A673 (cell line): ENCODE measurements around the gene GALNT13. TPM values are rescaled to one million over a fixed set of nuclear protein-coding genes. Genes with fewer than 3 reads are reported as not detected.

Experiments used
- BruUV-seq: library from RNA; stranded (reverse); fragments of 400-500 nt; replicated peaks from 2 replicates; lab custom pipeline; 2021; lab: Mats Ljungman, UMichigan
- CTCF ChIA-PET: fragments of 300-600 bp; sonication (Branson Sonifier 250); formaldehyde crosslinking; loops from one replicate; lab custom pipeline; 2022; ENCODE audit warnings: antibody characterized with exemption; lab: Charles Lee
- POLR2A ChIA-PET: fragments of 300-600 bp; sonication (Branson Sonifier 250); formaldehyde crosslinking; loops from one replicate; lab custom pipeline; 2022; ENCODE audit warnings: antibody characterized with exemption; ENCODE audit not compliant: low non-redundant PET; lab: Charles Lee
- DNase-seq: peaks from one replicate; pipeline ENCODE4 v3.0.0-alpha.2; 2015; ENCODE audit warnings: low spot score
- H3K27ac ChIP-seq: fragments of 200-600 bp; sonication (generic); 2 replicates; pipeline ENCODE4 v1.5.1; 2016; ENCODE audit warnings: mixed run types, low read depth, mild to moderate bottlenecking, mixed read lengths, antibody characterized with exemption, low read length; ENCODE audit not compliant: poor library complexity, severe bottlenecking
- H3K27me3 ChIP-seq: fragments of 200-600 bp; sonication (generic); replicated peaks from 2 replicates; pipeline ENCODE4 v1.6.1; 2017; ENCODE audit warnings: mixed run types, low read depth, mild to moderate bottlenecking, mixed read lengths, antibody characterized with exemption, low read length; ENCODE audit not compliant: insufficient read depth, poor library complexity
- H3K36me3 ChIP-seq: fragments of 200-600 bp; sonication (generic); 2 replicates; pipeline ENCODE4 v1.6.1; 2016; ENCODE audit warnings: mixed run types, mild to moderate bottlenecking, mixed read lengths, antibody characterized with exemption, low read length; ENCODE audit not compliant: insufficient read depth, poor library complexity, severe bottlenecking
- H3K4me1 ChIP-seq: fragments of 200-600 bp; sonication (generic); 2 replicates; pipeline ENCODE4 v1.6.1; 2017; ENCODE audit warnings: mixed run types, mild to moderate bottlenecking, mixed read lengths, antibody characterized with exemption, low read length; ENCODE audit not compliant: insufficient read depth, poor library complexity, severe bottlenecking
- H3K4me3 ChIP-seq: fragments of 200-600 bp; sonication (generic); 2 replicates; pipeline ENCODE4 v1.5.1; 2016; ENCODE audit warnings: low read depth, mixed run types, mild to moderate bottlenecking, mixed read lengths, low read length; ENCODE audit not compliant: poor library complexity, severe bottlenecking
- H3K9me3 ChIP-seq: fragments of 200-600 bp; sonication (generic); 2 replicates; pipeline ENCODE4 v1.6.1; 2016; ENCODE audit warnings: mixed run types, low read depth, mild to moderate bottlenecking, mixed read lengths, antibody characterized with exemption, low read length; ENCODE audit not compliant: poor library complexity, severe bottlenecking
- EZH2 ChIP-seq: fragments of 200-600 bp; sonication (generic); IDR thresholded peaks from 2 replicates; pipeline ENCODE4 v1.6.1; 2017; ENCODE audit warnings: borderline replicate concordance, low read depth, mild to moderate bottlenecking, mixed read lengths, antibody characterized with exemption, low read length; ENCODE audit not compliant: poor library complexity, severe bottlenecking
- intact Hi-C: fragments of 100-400 bp; cut with micrococcal nuclease; formaldehyde crosslinking; loops from one replicate; pipeline ENCODE4 v1.10.0; 2022; ENCODE audit not compliant: unreplicated experiment
- total RNA-seq: library from RNA; stranded (reverse); gene quantifications from 2 replicates; pipeline ENCODE4 v1.2.3, GENCODE V29; 2021
- TF ChIP-seq, protein P1 (sequence below): fragments of 300-800, 200-600 bp; sonication (generic); conservative IDR thresholded peaks from 2 replicates; pipeline ENCODE4 v1.5.1; 2017; ENCODE audit warnings: low read depth, mild to moderate bottlenecking, antibody characterized with exemption, low read length, moderate library complexity, mixed read lengths

Gene GALNT13
- total RNA-seq, 1 experiment from 2014 or later = not detected

DNA sequence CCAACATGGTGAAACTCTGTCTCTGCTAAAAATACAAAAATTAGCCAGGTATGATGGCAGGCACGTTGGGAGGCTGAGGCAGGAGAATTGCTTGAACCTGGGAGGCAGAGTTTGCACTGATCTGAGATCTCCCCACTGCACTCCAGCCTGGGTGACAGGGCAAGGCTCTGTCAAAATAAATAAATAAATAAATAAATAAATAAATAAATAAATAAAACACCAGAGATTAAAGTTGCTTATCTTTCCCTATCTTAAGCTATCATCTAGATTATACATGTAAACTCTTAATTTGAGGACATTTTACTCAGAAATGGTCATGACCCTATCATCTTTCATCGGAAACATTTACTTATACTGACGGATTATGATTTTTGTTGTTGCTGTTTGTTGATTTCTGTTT lies 373.2 kb downstream of the GALNT13 start:
- POLR2A ChIA-PET = no interaction called here
- TF ChIP-seq EZH2 = no peak
- TF ChIP-seq, protein P1, sequence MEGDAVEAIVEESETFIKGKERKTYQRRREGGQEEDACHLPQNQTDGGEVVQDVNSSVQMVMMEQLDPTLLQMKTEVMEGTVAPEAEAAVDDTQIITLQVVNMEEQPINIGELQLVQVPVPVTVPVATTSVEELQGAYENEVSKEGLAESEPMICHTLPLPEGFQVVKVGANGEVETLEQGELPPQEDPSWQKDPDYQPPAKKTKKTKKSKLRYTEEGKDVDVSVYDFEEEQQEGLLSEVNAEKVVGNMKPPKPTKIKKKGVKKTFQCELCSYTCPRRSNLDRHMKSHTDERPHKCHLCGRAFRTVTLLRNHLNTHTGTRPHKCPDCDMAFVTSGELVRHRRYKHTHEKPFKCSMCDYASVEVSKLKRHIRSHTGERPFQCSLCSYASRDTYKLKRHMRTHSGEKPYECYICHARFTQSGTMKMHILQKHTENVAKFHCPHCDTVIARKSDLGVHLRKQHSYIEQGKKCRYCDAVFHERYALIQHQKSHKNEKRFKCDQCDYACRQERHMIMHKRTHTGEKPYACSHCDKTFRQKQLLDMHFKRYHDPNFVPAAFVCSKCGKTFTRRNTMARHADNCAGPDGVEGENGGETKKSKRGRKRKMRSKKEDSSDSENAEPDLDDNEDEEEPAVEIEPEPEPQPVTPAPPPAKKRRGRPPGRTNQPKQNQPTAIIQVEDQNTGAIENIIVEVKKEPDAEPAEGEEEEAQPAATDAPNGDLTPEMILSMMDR = no peak

DNA sequence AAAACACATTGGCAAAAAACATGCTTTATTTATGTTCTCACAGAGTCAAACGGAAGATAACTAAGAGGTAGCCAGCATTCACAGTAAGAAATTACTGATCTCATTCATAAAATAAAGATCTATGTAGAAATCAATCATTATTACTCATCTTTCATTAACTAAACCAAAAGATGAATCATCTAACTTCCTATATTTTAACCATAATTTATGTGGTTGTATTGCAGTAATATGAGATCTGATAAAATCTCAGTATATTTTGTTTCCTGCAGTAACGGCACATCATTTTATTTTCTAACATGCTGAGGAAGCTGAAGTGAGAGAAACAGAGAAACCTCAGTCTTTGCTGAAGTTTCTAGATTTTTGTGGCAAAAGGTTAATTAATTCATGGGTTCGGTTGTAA lies 375.8 kb downstream of the GALNT13 start:
- no peak for DNase-seq
- H3K4me1 ChIP-seq = no peaks in the 10 kb centered on the region
- no peaks in the 10 kb centered on the region for H3K36me3 ChIP-seq
- H3K4me3 ChIP-seq = no peak overlapping the region
- intact Hi-C loops = no loop called here
- BruUV-seq = no TSS peak
- POLR2A ChIA-PET = no interaction called here
- TF ChIP-seq, protein P1 = no peak
- no peaks in the 10 kb centered on the region for H3K9me3 ChIP-seq
- no peaks in the 10 kb centered on the region for H3K27me3 ChIP-seq
- CTCF ChIA-PET = no interaction called here
- H3K27ac ChIP-seq = no peak overlapping the region

More for the DNA sequence above, 373.2 kb downstream of the GALNT13 start:
- Histone ChIP-seq H3K4me1 (no peaks in the 10 kb centered on the region), H3K9me3 (no peaks in the 10 kb centered on the region), H3K4me3 (no peak overlapping the region), H3K27ac (no peak overlapping the region), H3K27me3 (no peaks in the 10 kb centered on the region), H3K36me3 (no peaks in the 10 kb centered on the region)
- CTCF ChIA-PET = no interaction called here
- intact Hi-C loops = no loop called here
- no peak for DNase-seq
- no TSS peak for BruUV-seq

DNA sequence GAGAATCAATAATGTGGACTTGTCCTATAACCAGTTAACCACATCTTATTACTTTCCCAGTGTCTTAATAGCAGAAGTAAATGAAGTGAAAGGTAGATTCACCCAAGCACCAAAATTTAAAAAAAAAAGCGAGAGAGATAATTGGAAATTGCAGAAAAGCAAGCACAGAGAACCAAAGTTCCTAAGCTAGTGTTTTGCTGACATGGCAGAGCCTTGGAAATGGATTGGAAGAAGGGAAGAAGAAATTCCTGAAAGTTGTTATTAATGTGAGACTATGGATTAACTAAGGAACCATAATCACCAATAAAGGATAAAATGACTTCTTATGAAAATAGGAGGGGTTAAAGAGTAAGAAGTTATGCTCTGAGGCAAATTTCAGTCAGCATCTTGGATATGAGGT lies 384.4 kb downstream of the GALNT13 start:
- H3K9me3 ChIP-seq = no peaks in the 10 kb centered on the region
- no peak overlapping the region for H3K27ac ChIP-seq
- CTCF ChIA-PET = no interaction called here
- intact Hi-C loops = no loop called here
- no peaks in the 10 kb centered on the region for H3K27me3 ChIP-seq
- POLR2A ChIA-PET = no interaction called here
- BruUV-seq = no TSS peak
- no peak overlapping the region for H3K4me3 ChIP-seq
- TF ChIP-seq EZH2 = no peak
- TF ChIP-seq, protein P1 = no peak
- H3K36me3 ChIP-seq = no peaks in the 10 kb centered on the region
- no peaks in the 10 kb centered on the region for H3K4me1 ChIP-seq
- DNase-seq = no peak
